GM12891 (cell line): Measurements from ENCODE around the gene ADAMTS17.

Source experiments
- POLR2A ChIP-seq: IDR thresholded peaks from 2 replicates; pipeline ENCODE4 v1.6.1; 2011; ENCODE audit warnings: low read depth, low read length, control low read depth
- POLR2AphosphoS5 ChIP-seq: IDR thresholded peaks from 2 replicates; pipeline ENCODE4 v1.6.1; 2011; ENCODE audit warnings: low read depth, low read length, control low read depth
- POU2F2 ChIP-seq: IDR thresholded peaks from 2 replicates; pipeline ENCODE4 v1.6.1; 2011; ENCODE audit warnings: low read depth, mild to moderate bottlenecking, control low read depth, low read length, moderate library complexity

DNA sequence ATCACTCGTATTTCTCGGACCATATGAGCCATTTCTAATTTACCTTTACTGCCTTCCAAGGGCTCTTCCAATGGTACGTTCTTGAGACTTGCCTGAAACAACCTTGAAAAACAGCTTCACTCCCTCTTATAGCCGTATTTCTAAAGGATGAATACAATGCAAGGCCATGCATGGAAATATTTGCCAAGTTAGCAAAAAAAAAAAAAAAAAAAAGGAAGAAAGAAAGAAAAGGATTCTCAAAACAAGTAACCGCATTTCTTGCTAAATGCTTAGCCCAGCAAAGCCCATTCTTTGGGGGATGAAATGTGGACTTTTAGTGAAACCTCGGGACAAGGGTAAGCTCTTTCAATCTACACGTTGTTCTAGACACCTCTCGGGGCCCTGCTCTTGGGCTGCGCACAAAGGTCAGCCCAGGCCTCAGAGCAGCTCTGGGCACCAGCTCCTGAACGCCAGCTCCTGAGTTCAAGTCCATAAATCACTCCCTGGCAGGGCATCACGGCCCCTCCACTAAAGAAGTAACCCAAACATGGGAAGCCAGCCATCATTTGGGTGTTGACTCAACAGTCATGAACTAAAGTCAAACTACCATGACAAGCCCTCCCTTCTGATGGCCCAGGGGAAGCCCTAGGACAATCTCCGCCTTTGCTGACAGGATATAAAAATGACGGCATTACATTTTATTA, 132.7 kb downstream of the ADAMTS17 start:
- TF ChIP-seq POLR2A = no peak
- TF ChIP-seq POLR2AphosphoS5 = no peak
- no peak for TF ChIP-seq POU2F2
